ENCODE measurements around the gene JAZF1. TPM values are rescaled to one million over a fixed set of nuclear protein-coding genes. Genes with fewer than 3 reads are reported as not detected.

JAZF1 gene
- total RNA-seq, 1 experiment from 2014 or later: 0.95 TPM

- H3K36me3 Mint-ChIP-seq (ENCODE audit: insufficient read depth, unreplicated experiment): no peaks in the 10 kb centered on the region
- no peaks in the 10 kb centered on the region for H3K27me3 ChIP-seq (replicated peaks; ENCODE audit: control insufficient read depth, insufficient read depth, low read length)
- no peak for TF ChIP-seq CTCF (IDR thresholded peaks at IDR 0.05; ENCODE audit: insufficient read depth in 1 of 2, low read depth in 1 of 2, low read length in 1 of 2, severe bottlenecking in 1 of 2, unreplicated experiment in 1 of 2)
- no peak overlapping the region for H3K27ac Mint-ChIP-seq (ENCODE audit: unreplicated experiment)
- H3K36me3 ChIP-seq (ENCODE audit: control insufficient read depth, insufficient read depth, low read length): no peaks in the 10 kb centered on the region
- H3K4me3 ChIP-seq (ENCODE audit: low read depth, low read length): no peak overlapping the region
- intact Hi-C loops (cut with micrococcal nuclease; ENCODE audit: unreplicated experiment): no loop called here
- CTCF ChIA-PET: no interaction called here
- H3K4me3 Mint-ChIP-seq (ENCODE audit: unreplicated experiment): no peak overlapping the region
- no peaks in the 10 kb centered on the region for H3K4me1 Mint-ChIP-seq (ENCODE audit: low read depth, unreplicated experiment)
- no peaks in the 10 kb centered on the region for H3K9me3 Mint-ChIP-seq (ENCODE audit: unreplicated experiment)
- no peaks in the 10 kb centered on the region for H3K4me1 ChIP-seq
- H3K9me3 ChIP-seq: no peaks in the 10 kb centered on the region
- no TSS peak for BruUV-seq (replicated peaks)
- H3K27me3 Mint-ChIP-seq (ENCODE audit: insufficient read depth, unreplicated experiment): peaks cover 2% of the 10 kb centered on the region
- no peak for DNase-seq
- POLR2A ChIA-PET: no interaction called here
Observed at GRCh38 chr7:28124413-28124812, 56.2 kb downstream of the JAZF1 start.

GRCh38 chr7:28123752-28124151 is 56.8 kb downstream of the JAZF1 start:
- Histone ChIP-seq H3K27me3 (replicated peaks; ENCODE audit: control insufficient read depth, insufficient read depth, low read length) (no peaks in the 10 kb centered on the region), H3K36me3 (ENCODE audit: control insufficient read depth, insufficient read depth, low read length) (no peaks in the 10 kb centered on the region), H3K4me3 (ENCODE audit: low read depth, low read length) (no peak overlapping the region), H3K9me3 (no peaks in the 10 kb centered on the region), H3K4me1 (no peaks in the 10 kb centered on the region)
- H3K36me3 Mint-ChIP-seq (ENCODE audit: insufficient read depth, unreplicated experiment): no peaks in the 10 kb centered on the region
- no TSS peak for BruUV-seq (replicated peaks)
- H3K27ac Mint-ChIP-seq (ENCODE audit: unreplicated experiment): no peak overlapping the region
- POLR2A ChIA-PET: no interaction called here
- H3K4me1 Mint-ChIP-seq (ENCODE audit: low read depth, unreplicated experiment): no peaks in the 10 kb centered on the region
- intact Hi-C loops (cut with micrococcal nuclease; ENCODE audit: unreplicated experiment): no loop called here
- peaks cover 2% of the 10 kb centered on the region for H3K27me3 Mint-ChIP-seq (ENCODE audit: insufficient read depth, unreplicated experiment)
- H3K4me3 Mint-ChIP-seq (ENCODE audit: unreplicated experiment): no peak overlapping the region
- TF ChIP-seq CTCF (IDR thresholded peaks at IDR 0.05; ENCODE audit: insufficient read depth in 1 of 2, low read depth in 1 of 2, low read length in 1 of 2, severe bottlenecking in 1 of 2, unreplicated experiment in 1 of 2): no peak
- CTCF ChIA-PET: no interaction called here
- H3K9me3 Mint-ChIP-seq (ENCODE audit: unreplicated experiment): no peaks in the 10 kb centered on the region
- DNase-seq: no peak

- BruUV-seq (replicated peaks): no TSS peak
- CTCF ChIA-PET: no interaction called here
- intact Hi-C loops (cut with micrococcal nuclease; ENCODE audit: unreplicated experiment): no loop called here
Observed at GRCh38 chr7:28121496-28121895, 59.1 kb downstream of the JAZF1 start.

More at GRCh38 chr7:28121496-28121895, 59.1 kb downstream of the JAZF1 start:
- Mint-ChIP-seq H3K27ac (ENCODE audit: unreplicated experiment) (no peak overlapping the region), H3K9me3 (ENCODE audit: unreplicated experiment) (no peaks in the 10 kb centered on the region), H3K27me3 (ENCODE audit: insufficient read depth, unreplicated experiment) (peaks cover 2% of the 10 kb centered on the region), H3K4me3 (ENCODE audit: unreplicated experiment) (no peak overlapping the region), H3K36me3 (ENCODE audit: insufficient read depth, unreplicated experiment) (no peaks in the 10 kb centered on the region), H3K4me1 (ENCODE audit: low read depth, unreplicated experiment) (no peaks in the 10 kb centered on the region)
- POLR2A ChIA-PET: no interaction called here
- no peaks in the 10 kb centered on the region for H3K4me1 ChIP-seq
- no peaks in the 10 kb centered on the region for H3K27me3 ChIP-seq (replicated peaks; ENCODE audit: control insufficient read depth, insufficient read depth, low read length)
- DNase-seq: no peak
- H3K4me3 ChIP-seq (ENCODE audit: low read depth, low read length): no peak overlapping the region
- no peaks in the 10 kb centered on the region for H3K36me3 ChIP-seq (ENCODE audit: control insufficient read depth, insufficient read depth, low read length)
- H3K9me3 ChIP-seq: no peaks in the 10 kb centered on the region
- no peak for TF ChIP-seq CTCF (IDR thresholded peaks at IDR 0.05; ENCODE audit: insufficient read depth in 1 of 2, low read depth in 1 of 2, low read length in 1 of 2, severe bottlenecking in 1 of 2, unreplicated experiment in 1 of 2)
